ENCODE data around the gene RBMXL2.

The RBMXL2 gene

DNA sequence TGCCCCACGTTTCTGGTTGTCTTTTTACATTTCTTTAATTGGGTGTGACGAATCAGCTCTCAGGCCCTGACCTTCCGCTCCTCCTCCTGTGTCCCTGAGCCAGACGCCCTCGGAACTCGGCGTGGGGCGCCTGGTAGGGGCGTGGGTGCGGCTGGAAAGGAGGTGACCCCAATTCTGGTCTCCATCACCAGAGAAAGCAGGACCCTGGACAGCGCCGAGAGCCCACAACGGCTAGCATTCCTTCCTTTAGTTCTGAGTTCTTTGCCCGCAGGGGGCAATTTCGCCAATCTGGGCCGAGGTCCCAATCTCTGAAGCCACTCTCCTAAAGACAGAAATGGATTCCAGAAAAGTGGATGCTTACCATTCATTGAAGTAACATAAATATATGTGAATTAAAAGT is 11.7 kb upstream of the RBMXL2 start:
- WGBS (ENCODE audit: extremely low coverage, insufficient coverage, insufficient read length): no CpG with 5 or more reads among the region's 16 CpGs
- H2AK5ac ChIP-seq (ENCODE audit: low read length): no peak overlapping the region
- no peak overlapping the region for H3K18ac ChIP-seq (ENCODE audit: low read length)
- H3K4me3 ChIP-seq (ENCODE audit: low read depth, low read length): no peak overlapping the region
- H3K27me3 ChIP-seq (ENCODE audit: insufficient read depth, low read length): no peaks in the 10 kb centered on the region
- no peaks in the 10 kb centered on the region for H3K79me2 ChIP-seq (ENCODE audit: control insufficient read depth, insufficient read depth, low read length, poor library complexity)
- H2AFZ ChIP-seq (ENCODE audit: insufficient read depth, low read length, poor library complexity): no peak overlapping the region
- H3K4ac ChIP-seq (ENCODE audit: low read depth, low read length): no peak overlapping the region
- peak in 1 of 2 donors; percentile 2 for DNase-seq
- no peak overlapping the region for H4K12ac ChIP-seq (ENCODE audit: low read depth, low read length)
- H4K8ac ChIP-seq (ENCODE audit: low read depth, low read length): no peak overlapping the region
- no peak overlapping the region for H3K14ac ChIP-seq (ENCODE audit: low read length)
- peaks cover 5% of the 10 kb centered on the region for H3K9me3 ChIP-seq (ENCODE audit: insufficient read depth, low read depth, low read length)
- no peak overlapping the region for H3K9ac ChIP-seq (ENCODE audit: low read length)
- H3K23ac ChIP-seq (ENCODE audit: low read length): no peak overlapping the region
- no peaks in the 10 kb centered on the region for H3K36me3 ChIP-seq (ENCODE audit: control insufficient read depth in 1 of 2, insufficient read depth in 2 of 2, low read length in 2 of 2)
- H3K79me1 ChIP-seq (ENCODE audit: low read length): no peaks in the 10 kb centered on the region
- no peak overlapping the region for H2BK5ac ChIP-seq (ENCODE audit: low read depth, low read length, poor library complexity)
- peaks cover 0 to 6% of the 10 kb centered on the region in 2 experiments for H3K4me1 ChIP-seq (ENCODE audit: control insufficient read depth in 1 of 2, insufficient read depth in 2 of 2, low read length in 2 of 2)
- no peak overlapping the region for H2BK12ac ChIP-seq (ENCODE audit: low read length)
- H3K4me2 ChIP-seq (ENCODE audit: low read length): no peak overlapping the region
- no peak overlapping the region for H4K91ac ChIP-seq (ENCODE audit: low read depth, low read length)
- H3K27ac ChIP-seq (ENCODE audit: low read depth, low read length): no peak overlapping the region
- H2BK120ac ChIP-seq (ENCODE audit: insufficient read depth, low read length, poor library complexity): no peak overlapping the region

DNA sequence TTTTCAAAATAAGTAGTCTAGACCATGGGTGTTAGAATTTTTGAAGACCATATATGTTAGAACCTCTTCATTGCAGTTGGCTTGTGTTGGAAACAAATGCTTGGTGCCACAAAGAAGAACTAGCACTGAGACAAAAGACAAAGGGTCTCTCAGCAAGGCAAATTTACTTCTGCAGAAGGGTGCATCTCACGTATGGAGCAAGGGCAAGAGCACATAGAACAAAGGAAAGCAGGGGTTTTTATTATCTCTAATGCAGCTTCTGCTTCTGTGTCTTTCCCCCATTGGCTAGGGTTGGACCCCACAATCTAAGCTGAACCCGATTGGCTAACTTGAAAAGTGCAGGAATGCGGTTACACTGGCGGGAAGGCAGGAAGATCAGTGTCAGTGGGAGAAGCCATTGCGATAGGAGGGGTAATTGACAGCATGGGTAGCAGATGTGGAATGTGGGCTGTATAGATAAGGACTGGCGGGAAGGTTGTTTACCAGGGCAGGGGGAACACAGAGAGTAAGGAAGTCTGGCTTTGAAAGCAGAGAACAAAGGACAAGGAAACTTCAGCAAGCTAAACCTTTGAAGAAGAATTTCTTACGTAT is 9.2 kb upstream of the RBMXL2 start:
- no peak overlapping the region for H3K18ac ChIP-seq (ENCODE audit: low read length)
- H3K4me1 ChIP-seq (ENCODE audit: control insufficient read depth in 1 of 2, insufficient read depth in 2 of 2, low read length in 2 of 2): no peaks in the 10 kb centered on the region
- H2AK5ac ChIP-seq (ENCODE audit: low read length): no peak overlapping the region
- H3K27ac ChIP-seq (ENCODE audit: low read depth, low read length): no peak overlapping the region
- WGBS (ENCODE audit: extremely low coverage, insufficient coverage, insufficient read length): no CpG with 5 or more reads among the region's 7 CpGs
- H3K9me3 ChIP-seq (ENCODE audit: insufficient read depth, low read depth, low read length): peaks cover 5% of the 10 kb centered on the region
- no peak overlapping the region for H3K9ac ChIP-seq (ENCODE audit: low read length)
- no peak overlapping the region for H4K12ac ChIP-seq (ENCODE audit: low read depth, low read length)
- H2BK5ac ChIP-seq (ENCODE audit: low read depth, low read length, poor library complexity): no peak overlapping the region
- H3K23ac ChIP-seq (ENCODE audit: low read length): no peak overlapping the region
- no peak overlapping the region for H2BK120ac ChIP-seq (ENCODE audit: insufficient read depth, low read length, poor library complexity)
- H3K4me2 ChIP-seq (ENCODE audit: low read length): no peak overlapping the region
- no peak overlapping the region for H3K4me3 ChIP-seq (ENCODE audit: low read depth, low read length)
- no peak overlapping the region for H4K91ac ChIP-seq (ENCODE audit: low read depth, low read length)
- H3K79me1 ChIP-seq (ENCODE audit: low read length): no peaks in the 10 kb centered on the region
- DNase-seq: no peak
- H3K14ac ChIP-seq (ENCODE audit: low read length): no peak overlapping the region
- no peak overlapping the region for H3K4ac ChIP-seq (ENCODE audit: low read depth, low read length)
- H4K8ac ChIP-seq (ENCODE audit: low read depth, low read length): no peak overlapping the region
- no peak overlapping the region for H2BK12ac ChIP-seq (ENCODE audit: low read length)
- H2AFZ ChIP-seq (ENCODE audit: insufficient read depth, low read length, poor library complexity): no peak overlapping the region
- H3K36me3 ChIP-seq (ENCODE audit: control insufficient read depth in 1 of 2, insufficient read depth in 2 of 2, low read length in 2 of 2): no peaks in the 10 kb centered on the region
- no peaks in the 10 kb centered on the region for H3K27me3 ChIP-seq (ENCODE audit: insufficient read depth, low read length)
- no peaks in the 10 kb centered on the region for H3K79me2 ChIP-seq (ENCODE audit: control insufficient read depth, insufficient read depth, low read length, poor library complexity)

DNA sequence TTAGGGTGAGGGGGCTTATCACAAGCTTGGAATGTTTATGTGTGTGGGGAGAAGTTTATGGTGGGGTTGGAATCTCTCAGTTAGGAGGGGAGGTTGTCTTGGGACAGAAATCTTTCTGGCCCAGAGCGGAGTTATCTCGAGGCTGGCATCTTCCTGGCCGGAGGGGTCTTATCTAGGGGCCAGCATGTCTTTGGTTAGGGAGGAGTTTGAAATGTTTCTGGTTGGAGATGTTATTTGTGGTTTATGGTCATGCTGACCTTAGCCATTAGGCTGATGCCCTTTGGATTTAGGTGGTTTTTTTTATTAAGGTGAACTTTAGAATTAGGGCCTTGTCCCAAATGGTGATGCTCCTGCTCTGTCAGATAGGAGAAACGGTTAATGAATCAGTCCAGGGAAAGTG is 7.9 kb upstream of the RBMXL2 start:
- Histone ChIP-seq H2AFZ (ENCODE audit: insufficient read depth, low read length, poor library complexity) (no peak overlapping the region), H4K12ac (ENCODE audit: low read depth, low read length) (no peak overlapping the region), H2BK12ac (ENCODE audit: low read length) (no peak overlapping the region), H3K79me2 (ENCODE audit: control insufficient read depth, insufficient read depth, low read length, poor library complexity) (no peaks in the 10 kb centered on the region), H4K8ac (ENCODE audit: low read depth, low read length) (no peak overlapping the region), H3K4me1 (ENCODE audit: control insufficient read depth in 1 of 2, insufficient read depth in 2 of 2, low read length in 2 of 2) (no peaks in the 10 kb centered on the region), H3K79me1 (ENCODE audit: low read length) (no peaks in the 10 kb centered on the region), H2BK120ac (ENCODE audit: insufficient read depth, low read length, poor library complexity) (no peak overlapping the region), H2BK5ac (ENCODE audit: low read depth, low read length, poor library complexity) (no peak overlapping the region), H3K9me3 (ENCODE audit: insufficient read depth, low read depth, low read length) (peaks cover 5% of the 10 kb centered on the region), H3K4ac (ENCODE audit: low read depth, low read length) (no peak overlapping the region), H3K36me3 (ENCODE audit: control insufficient read depth in 1 of 2, insufficient read depth in 2 of 2, low read length in 2 of 2) (no peaks in the 10 kb centered on the region), H4K91ac (ENCODE audit: low read depth, low read length) (no peak overlapping the region), H3K18ac (ENCODE audit: low read length) (no peak overlapping the region), H3K9ac (ENCODE audit: low read length) (no peak overlapping the region), H3K27me3 (ENCODE audit: insufficient read depth, low read length) (no peaks in the 10 kb centered on the region), H3K4me3 (ENCODE audit: low read depth, low read length) (no peak overlapping the region), H2AK5ac (ENCODE audit: low read length) (no peak overlapping the region), H3K4me2 (ENCODE audit: low read length) (no peak overlapping the region), H3K23ac (ENCODE audit: low read length) (no peak overlapping the region), H3K27ac (ENCODE audit: low read depth, low read length) (no peak overlapping the region), H3K14ac (ENCODE audit: low read length) (no peak overlapping the region)
- WGBS (ENCODE audit: extremely low coverage, insufficient coverage, insufficient read length): no CpG with 5 or more reads among the region's 4 CpGs
- DNase-seq: no peak

DNA sequence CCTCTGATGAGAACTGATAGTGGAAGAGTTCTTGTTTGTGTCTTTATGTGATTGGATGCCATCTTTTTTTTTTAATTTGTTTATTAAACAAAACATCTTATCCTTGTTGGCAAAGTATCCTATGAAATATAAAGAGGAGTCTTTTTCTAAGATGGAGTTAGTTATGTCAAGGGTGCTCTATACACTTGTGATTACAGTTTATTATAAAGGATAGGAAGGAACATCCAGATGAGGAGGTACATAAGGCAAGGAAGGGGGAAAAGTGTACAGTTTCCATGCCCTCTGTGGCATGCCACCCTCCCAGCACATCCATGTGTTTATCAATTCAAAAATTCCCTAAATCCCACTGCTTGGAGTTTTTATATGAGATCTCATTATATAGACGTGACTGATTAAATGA is 7.4 kb upstream of the RBMXL2 start:
- H4K91ac ChIP-seq (ENCODE audit: low read depth, low read length): no peak overlapping the region
- no peaks in the 10 kb centered on the region for H3K4me1 ChIP-seq (ENCODE audit: control insufficient read depth in 1 of 2, insufficient read depth in 2 of 2, low read length in 2 of 2)

More for the DNA sequence above, 7.4 kb upstream of the RBMXL2 start:
- H3K18ac ChIP-seq (ENCODE audit: low read length): no peak overlapping the region
- no peak for DNase-seq
- H4K12ac ChIP-seq (ENCODE audit: low read depth, low read length): no peak overlapping the region
- no peak overlapping the region for H3K14ac ChIP-seq (ENCODE audit: low read length)
- no peak overlapping the region for H3K4ac ChIP-seq (ENCODE audit: low read depth, low read length)
- no peaks in the 10 kb centered on the region for H3K36me3 ChIP-seq (ENCODE audit: control insufficient read depth in 1 of 2, insufficient read depth in 2 of 2, low read length in 2 of 2)
- no peak overlapping the region for H3K23ac ChIP-seq (ENCODE audit: low read length)
- H2AK5ac ChIP-seq (ENCODE audit: low read length): no peak overlapping the region
- peaks cover 5% of the 10 kb centered on the region for H3K9me3 ChIP-seq (ENCODE audit: insufficient read depth, low read depth, low read length)
- no peak overlapping the region for H3K9ac ChIP-seq (ENCODE audit: low read length)
- H3K79me2 ChIP-seq (ENCODE audit: control insufficient read depth, insufficient read depth, low read length, poor library complexity): no peaks in the 10 kb centered on the region
- H2BK12ac ChIP-seq (ENCODE audit: low read length): no peak overlapping the region
- H3K79me1 ChIP-seq (ENCODE audit: low read length): no peaks in the 10 kb centered on the region
- no peak overlapping the region for H3K27ac ChIP-seq (ENCODE audit: low read depth, low read length)
- WGBS (ENCODE audit: extremely low coverage, insufficient coverage, insufficient read length): no CpG with 5 or more reads among the region's 1 CpG
- no peak overlapping the region for H4K8ac ChIP-seq (ENCODE audit: low read depth, low read length)
- no peak overlapping the region for H3K4me3 ChIP-seq (ENCODE audit: low read depth, low read length)
- H3K27me3 ChIP-seq (ENCODE audit: insufficient read depth, low read length): no peaks in the 10 kb centered on the region
- no peak overlapping the region for H2BK5ac ChIP-seq (ENCODE audit: low read depth, low read length, poor library complexity)
- no peak overlapping the region for H2AFZ ChIP-seq (ENCODE audit: insufficient read depth, low read length, poor library complexity)
- no peak overlapping the region for H3K4me2 ChIP-seq (ENCODE audit: low read length)
- H2BK120ac ChIP-seq (ENCODE audit: insufficient read depth, low read length, poor library complexity): no peak overlapping the region
